Astrocyte (in vitro differentiated cells and primary cell): Measurements from ENCODE around the gene ZNF385D.

Experiments used
- CTCF ChIP-seq: IDR thresholded peaks from 2 replicates; pipeline ENCODE4 v1.5.1; 2011; ENCODE audit warnings: low read depth, mild to moderate bottlenecking, inconsistent platforms, low read length, moderate library complexity; ENCODE audit not compliant: insufficient read depth
- EZH2 ChIP-seq: IDR thresholded peaks from 2 replicates; pipeline ENCODE4 v1.6.1; 2012; ENCODE audit warnings: mild to moderate bottlenecking, low read length, inconsistent platforms; ENCODE audit not compliant: insufficient read depth

- TF ChIP-seq CTCF (no peak), EZH2 (no peak)
Observed at GRCh38 chr3:21654241-21654640, 96.8 kb downstream of the ZNF385D start.
